ENCODE measurements around the gene SMIM29. TPM values are rescaled to one million over a fixed set of nuclear protein-coding genes. Genes with fewer than 3 reads are reported as not detected.

Gene SMIM29
- total RNA-seq, 1 experiment from 2014 or later: 25.1 TPM

DNA sequence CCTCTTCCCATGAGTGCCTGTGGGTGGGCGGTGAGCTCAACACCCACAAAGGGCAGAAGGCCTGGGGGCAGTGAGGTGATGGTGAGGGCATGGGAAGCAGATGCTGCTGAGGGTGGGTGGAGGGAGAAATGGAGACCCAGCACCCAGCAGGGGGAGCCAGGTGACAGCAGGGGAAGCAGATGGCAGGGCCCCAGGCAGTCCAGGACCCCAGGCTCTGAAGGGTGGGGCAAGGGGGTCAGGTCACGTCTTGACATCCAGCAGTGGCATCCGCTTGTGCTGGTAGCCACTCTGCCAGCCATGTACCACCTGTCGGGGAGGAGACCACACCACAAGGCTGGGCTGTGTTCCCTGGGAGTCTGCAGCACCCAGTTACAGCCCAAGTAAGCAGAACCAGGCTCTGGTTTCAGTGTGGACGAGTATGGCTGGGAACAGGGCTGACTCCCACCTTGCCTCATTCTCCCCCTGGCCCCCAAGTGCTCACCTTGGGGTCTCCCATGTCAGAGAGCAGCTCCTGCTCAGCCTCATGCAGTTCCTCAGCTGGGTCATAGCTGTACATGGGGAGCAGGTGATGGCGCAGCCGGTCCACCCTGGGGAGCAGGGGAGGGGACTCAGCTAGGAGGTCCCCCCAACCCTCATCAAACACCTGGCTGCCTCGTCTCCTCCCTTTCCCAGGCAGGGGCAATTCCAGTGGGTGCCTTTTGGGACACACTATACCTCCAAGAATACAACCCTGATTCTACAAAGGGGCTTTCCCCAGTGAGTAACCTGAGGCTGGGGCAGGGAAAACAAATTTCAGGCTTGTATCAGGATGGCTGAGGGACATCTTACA is 2.0 kb downstream of the SMIM29 start:
- RAD21 ChIA-PET (ENCODE audit: low non-redundant PET in 1 of 2, low total read pairs in 2 of 2, uncharacterized antibody in 2 of 2, unreplicated experiment in 2 of 2): interaction anchor here (1.1 to 1.9 kb wide), 2 partner anchors 51 kb away, joined by 3 to 5 read pairs; no protein-coding TSS in a partner anchor

More for the DNA sequence above, 2.0 kb downstream of the SMIM29 start:
- no TSS peak for BruUV-seq (replicated peaks)
- ATAC-seq (peak; percentile 12), DNase-seq (ENCODE audit: low read depth, low spot score) (no peak)
- Histone ChIP-seq H4K20me1 (ENCODE audit: insufficient read depth) (peaks cover 8% of the 10 kb centered on the region; the same call in 1 of the 2 replicates), H3K4me3 (replicated peaks in 1 of 2; ENCODE audit: low read depth in 1 of 2, low read length in 2 of 2) (no peak overlapping the region), H3K79me2 (ENCODE audit: insufficient read depth, low read length) (peaks cover 26% of the 10 kb centered on the region), H3K27ac (ENCODE audit: low read depth, low read length) (peak overlapping the region; percentile 95), H2AFZ (ENCODE audit: low read depth, low read length, poor library complexity, severe bottlenecking) (no peak overlapping the region), H3K27me3 (ENCODE audit: insufficient read depth, low read length) (no peaks in the 10 kb centered on the region), H3K9ac (ENCODE audit: low read length) (peak overlapping the region; percentile 93), H3K9me3 (ENCODE audit: control insufficient read depth in 1 of 2, insufficient read depth in 1 of 2, low read depth in 1 of 2, low read length in 2 of 2) (no peaks in the 10 kb centered on the region), H3K9me2 (ENCODE audit: insufficient read depth) (no peaks in the 10 kb centered on the region), H3K4me2 (ENCODE audit: low read length) (peak overlapping the region; percentile 87), H3K36me3 (ENCODE audit: control insufficient read depth in 1 of 2, insufficient read depth in 2 of 2, low read length in 2 of 2) (peaks cover 5 to 17% of the 10 kb centered on the region in 2 experiments; a peak in 1 of 4 replicates), H3K4me1 (ENCODE audit: control insufficient read depth in 1 of 2, insufficient read depth in 2 of 2, low read length in 2 of 2) (peaks cover 47 to 81% of the 10 kb centered on the region in 2 experiments)
- TF ChIP-seq SIN3A (IDR thresholded peaks at IDR 0.05; ENCODE audit: low read depth) (no peak), TCF7L2 (IDR thresholded peaks at IDR 0.05; ENCODE audit: borderline replicate concordance, extremely low read depth, insufficient read depth, insufficient read length) (peak; percentile 24), POLR2AphosphoS5 (IDR thresholded peaks at IDR 0.05; ENCODE audit: low read depth, low read length) (peak; percentile 98)
- TF ChIP-seq, protein P1, sequence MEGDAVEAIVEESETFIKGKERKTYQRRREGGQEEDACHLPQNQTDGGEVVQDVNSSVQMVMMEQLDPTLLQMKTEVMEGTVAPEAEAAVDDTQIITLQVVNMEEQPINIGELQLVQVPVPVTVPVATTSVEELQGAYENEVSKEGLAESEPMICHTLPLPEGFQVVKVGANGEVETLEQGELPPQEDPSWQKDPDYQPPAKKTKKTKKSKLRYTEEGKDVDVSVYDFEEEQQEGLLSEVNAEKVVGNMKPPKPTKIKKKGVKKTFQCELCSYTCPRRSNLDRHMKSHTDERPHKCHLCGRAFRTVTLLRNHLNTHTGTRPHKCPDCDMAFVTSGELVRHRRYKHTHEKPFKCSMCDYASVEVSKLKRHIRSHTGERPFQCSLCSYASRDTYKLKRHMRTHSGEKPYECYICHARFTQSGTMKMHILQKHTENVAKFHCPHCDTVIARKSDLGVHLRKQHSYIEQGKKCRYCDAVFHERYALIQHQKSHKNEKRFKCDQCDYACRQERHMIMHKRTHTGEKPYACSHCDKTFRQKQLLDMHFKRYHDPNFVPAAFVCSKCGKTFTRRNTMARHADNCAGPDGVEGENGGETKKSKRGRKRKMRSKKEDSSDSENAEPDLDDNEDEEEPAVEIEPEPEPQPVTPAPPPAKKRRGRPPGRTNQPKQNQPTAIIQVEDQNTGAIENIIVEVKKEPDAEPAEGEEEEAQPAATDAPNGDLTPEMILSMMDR (IDR thresholded peaks at IDR 0.05 in 2 of 3, conservative IDR thresholded peaks at IDR 0.05 in 1 of 3; ENCODE audit: borderline replicate concordance in 1 of 3, insufficient read depth in 1 of 3, low read depth in 2 of 3, low read length in 2 of 3): peak in 2 of 3 experiments; percentile 51 to 61; a peak in 4 of 6 replicates
- ChIA-PET CTCF (interaction anchor here (0.7 to 4.9 kb wide), 3 partner anchors 51 to 168 kb away, joined by 9 to 69 read pairs (median 14); no protein-coding TSS in a partner anchor), POLR2A (interaction anchor here (0.9 to 4.9 kb wide), 8 partner anchors 10 to 168 kb away, joined by 3 to 38 read pairs (median 10); partner anchors contain the start of gene HMGA1)
- intact Hi-C loops (cut with micrococcal nuclease): loop anchor here (2.0 kb wide), 1 partner anchor 50 kb away; no protein-coding TSS in a partner anchor
